ENCODE results near the gene DHRS4L2.
"Not testable (repeated sequence)": the region's sequence is repeated elsewhere in the genome, so short reads cannot be mapped to it uniquely, and the experiment has no call there.

DHRS4L2 gene

DNA sequence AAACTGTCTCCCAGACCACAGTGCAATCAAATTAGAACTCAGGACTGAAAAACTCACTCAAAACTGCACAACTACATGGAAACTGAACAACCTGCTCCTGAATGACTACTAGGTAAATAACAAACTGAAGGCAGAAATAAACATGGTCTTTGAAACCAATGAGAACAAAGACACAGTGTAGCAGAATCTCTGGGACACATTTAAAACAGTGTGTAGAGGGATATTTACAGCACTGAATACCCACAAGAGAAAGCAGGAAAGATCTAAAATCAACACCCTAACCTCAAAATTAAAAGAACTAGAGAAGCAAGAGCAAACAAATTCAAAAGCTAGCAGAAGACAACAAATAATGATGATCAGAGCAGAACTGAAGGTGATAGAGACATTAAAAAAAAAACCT, 14.7 kb upstream of the DHRS4L2 start:
- not testable (repeated sequence) for H3K27ac ChIP-seq (ENCODE audit: low read depth, low read length, severe bottlenecking); H3K36me3 ChIP-seq (ENCODE audit: control insufficient read depth, insufficient read depth, low read length); H3K4me3 ChIP-seq (ENCODE audit: extremely low read depth, insufficient read depth, low read length, poor library complexity, severe bottlenecking); H3K4me1 ChIP-seq (ENCODE audit: control insufficient read depth, insufficient read depth, low read length, poor library complexity, severe bottlenecking); H3K9me3 ChIP-seq (ENCODE audit: control insufficient read depth, low read length)

DNA sequence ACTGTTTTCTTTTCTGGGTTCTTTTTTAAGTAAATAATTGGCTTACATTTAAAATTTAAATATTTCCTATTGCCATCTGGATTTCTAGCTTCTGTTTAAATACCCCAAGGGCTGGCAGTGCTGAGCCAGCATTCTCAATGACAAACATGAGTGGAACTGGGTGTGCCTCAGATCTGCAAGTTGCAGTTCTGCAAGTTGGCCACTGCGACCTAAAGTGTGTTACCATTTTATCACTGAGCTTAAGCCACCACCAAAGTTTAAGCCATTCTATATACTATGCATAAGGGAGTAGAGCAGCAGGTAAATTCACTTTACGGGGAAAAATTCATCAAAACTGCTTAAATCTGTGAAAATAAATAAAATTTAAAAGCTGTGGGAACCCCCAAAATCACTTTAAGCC, 11.5 kb upstream of the DHRS4L2 start:
- H3K36me3 ChIP-seq (ENCODE audit: control insufficient read depth, insufficient read depth, low read length); H3K27ac ChIP-seq (ENCODE audit: low read depth, low read length, severe bottlenecking); H3K9me3 ChIP-seq (ENCODE audit: control insufficient read depth, low read length); H3K4me3 ChIP-seq (ENCODE audit: extremely low read depth, insufficient read depth, low read length, poor library complexity, severe bottlenecking); H3K4me1 ChIP-seq (ENCODE audit: control insufficient read depth, insufficient read depth, low read length, poor library complexity, severe bottlenecking): not testable (repeated sequence)
- WGBS, 2 experiments (ENCODE audit: insufficient coverage in 2 of 2): no CpG with 5 or more reads among the region's 2 CpGs

DNA sequence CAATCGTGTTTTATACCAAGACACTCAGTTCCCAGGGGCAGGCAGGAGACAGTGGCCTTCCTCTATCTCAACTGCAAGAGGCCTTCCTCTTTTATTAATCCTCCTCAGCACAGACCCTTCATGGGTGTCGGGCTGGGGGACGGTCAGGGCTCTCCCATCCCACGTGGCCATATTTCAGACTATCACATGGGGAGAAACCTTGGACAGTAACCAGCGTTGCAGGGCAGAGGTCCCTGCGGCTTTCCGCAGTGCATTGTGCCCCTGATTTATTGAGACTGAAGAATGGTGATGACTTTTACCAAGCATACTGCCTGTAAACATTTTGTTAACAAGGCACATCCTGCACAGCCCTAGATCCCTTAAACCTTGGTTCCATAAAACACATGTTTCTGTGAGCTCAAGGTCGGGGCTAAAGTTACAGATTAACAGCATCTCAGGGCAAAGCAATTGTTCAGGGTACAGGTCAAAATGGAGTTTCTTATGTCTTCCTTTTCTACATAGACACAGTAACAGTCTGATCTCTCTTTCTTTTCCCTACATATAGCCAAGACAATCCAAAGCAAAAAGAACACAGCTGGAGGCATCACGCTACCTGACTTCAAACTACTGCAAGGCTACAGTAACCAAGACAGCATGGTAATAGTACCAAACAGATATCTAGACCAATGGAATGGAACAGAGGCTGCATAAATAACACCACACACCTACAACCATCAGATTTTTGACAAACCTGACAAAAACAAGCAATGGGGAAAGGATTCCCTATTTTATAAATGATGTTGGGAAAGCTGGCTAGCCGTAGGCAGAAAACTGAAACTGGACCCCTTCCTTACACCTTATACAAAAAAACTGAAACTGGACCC, 6.5 kb upstream of the DHRS4L2 start:
- H3K36me3 ChIP-seq (ENCODE audit: control insufficient read depth, insufficient read depth, low read length); H3K9me3 ChIP-seq (ENCODE audit: control insufficient read depth, low read length); H3K4me3 ChIP-seq (ENCODE audit: extremely low read depth, insufficient read depth, low read length, poor library complexity, severe bottlenecking); H3K27ac ChIP-seq (ENCODE audit: low read depth, low read length, severe bottlenecking); H3K4me1 ChIP-seq (ENCODE audit: control insufficient read depth, insufficient read depth, low read length, poor library complexity, severe bottlenecking): not testable (repeated sequence)
- WGBS, 2 experiments (ENCODE audit: insufficient coverage in 2 of 2): 79 to 82% methylated on average over 4 to 5 of the region's 10 CpGs

DNA sequence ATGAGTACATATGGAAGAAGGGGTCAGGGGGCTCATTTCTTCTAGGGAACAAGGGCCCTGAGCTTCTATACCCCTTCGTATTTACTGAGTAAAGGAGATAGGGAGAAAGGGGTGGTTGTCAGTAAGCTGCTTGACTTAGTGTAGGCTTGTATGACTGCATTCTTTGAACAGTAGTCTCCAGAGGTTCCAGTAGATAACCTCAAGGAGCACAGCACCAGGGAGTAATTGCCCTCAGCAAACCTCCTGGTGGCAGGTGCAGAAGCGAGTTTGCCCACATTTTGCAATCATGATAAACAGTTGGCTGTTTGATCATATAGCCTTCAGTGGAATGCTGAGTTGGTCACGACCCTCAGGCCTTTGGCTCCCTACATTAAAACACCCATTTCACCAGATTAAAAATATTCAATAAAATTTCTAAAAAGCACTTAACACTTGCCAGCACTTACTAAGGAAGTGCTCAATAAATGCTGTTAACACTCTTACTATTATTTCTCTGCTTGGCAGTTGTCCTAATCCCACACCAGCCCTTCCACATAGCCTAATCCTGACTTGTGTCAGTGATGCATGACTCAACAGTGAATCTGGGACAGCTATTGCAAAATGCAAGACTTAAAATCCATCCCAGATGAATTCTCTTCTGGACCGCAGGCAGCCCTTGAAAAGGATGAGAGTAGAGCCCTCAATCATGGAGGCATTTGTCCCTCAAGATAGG, 3.7 kb upstream of the DHRS4L2 start:
- WGBS, 2 experiments (ENCODE audit: insufficient coverage in 2 of 2): 91 to 93% methylated on average over 4 of the region's 4 CpGs
- H3K4me1 ChIP-seq (ENCODE audit: control insufficient read depth, insufficient read depth, low read length, poor library complexity, severe bottlenecking): no peaks in the 10 kb centered on the region
- H3K36me3 ChIP-seq (ENCODE audit: control insufficient read depth, insufficient read depth, low read length): no peaks in the 10 kb centered on the region
- no peaks in the 10 kb centered on the region for H3K9me3 ChIP-seq (ENCODE audit: control insufficient read depth, low read length)
- H3K27ac ChIP-seq (ENCODE audit: low read depth, low read length, severe bottlenecking): no peak overlapping the region
- H3K4me3 ChIP-seq (ENCODE audit: extremely low read depth, insufficient read depth, low read length, poor library complexity, severe bottlenecking): no peak overlapping the region

DNA sequence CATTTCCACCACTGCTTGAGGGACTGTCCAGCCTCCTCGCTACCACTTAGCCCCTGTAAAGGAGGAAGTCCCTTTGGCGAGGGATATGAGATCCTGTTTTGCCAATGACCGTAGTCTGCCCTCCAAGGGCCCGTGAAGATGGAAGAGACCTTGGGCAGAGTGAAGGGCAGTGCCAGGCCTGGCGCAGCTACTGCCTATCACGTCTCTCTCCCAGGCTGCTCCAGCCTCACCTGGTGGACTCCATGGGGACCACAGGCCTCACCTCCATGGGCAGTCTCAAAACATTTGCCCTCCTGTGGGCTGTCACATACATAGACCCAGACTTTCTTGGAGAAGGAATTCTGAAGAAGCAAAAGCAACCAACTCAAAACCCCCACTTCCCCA, 514 bp upstream of the DHRS4L2 start:
- not testable (repeated sequence) for H3K27ac ChIP-seq (ENCODE audit: low read depth, low read length, severe bottlenecking); H3K36me3 ChIP-seq (ENCODE audit: control insufficient read depth, insufficient read depth, low read length); H3K9me3 ChIP-seq (ENCODE audit: control insufficient read depth, low read length); H3K4me3 ChIP-seq (ENCODE audit: extremely low read depth, insufficient read depth, low read length, poor library complexity, severe bottlenecking); H3K4me1 ChIP-seq (ENCODE audit: control insufficient read depth, insufficient read depth, low read length, poor library complexity, severe bottlenecking)
- 98 to 100% methylated on average over 4 of the region's 6 CpGs for WGBS, 2 experiments (ENCODE audit: insufficient coverage in 2 of 2)

DNA sequence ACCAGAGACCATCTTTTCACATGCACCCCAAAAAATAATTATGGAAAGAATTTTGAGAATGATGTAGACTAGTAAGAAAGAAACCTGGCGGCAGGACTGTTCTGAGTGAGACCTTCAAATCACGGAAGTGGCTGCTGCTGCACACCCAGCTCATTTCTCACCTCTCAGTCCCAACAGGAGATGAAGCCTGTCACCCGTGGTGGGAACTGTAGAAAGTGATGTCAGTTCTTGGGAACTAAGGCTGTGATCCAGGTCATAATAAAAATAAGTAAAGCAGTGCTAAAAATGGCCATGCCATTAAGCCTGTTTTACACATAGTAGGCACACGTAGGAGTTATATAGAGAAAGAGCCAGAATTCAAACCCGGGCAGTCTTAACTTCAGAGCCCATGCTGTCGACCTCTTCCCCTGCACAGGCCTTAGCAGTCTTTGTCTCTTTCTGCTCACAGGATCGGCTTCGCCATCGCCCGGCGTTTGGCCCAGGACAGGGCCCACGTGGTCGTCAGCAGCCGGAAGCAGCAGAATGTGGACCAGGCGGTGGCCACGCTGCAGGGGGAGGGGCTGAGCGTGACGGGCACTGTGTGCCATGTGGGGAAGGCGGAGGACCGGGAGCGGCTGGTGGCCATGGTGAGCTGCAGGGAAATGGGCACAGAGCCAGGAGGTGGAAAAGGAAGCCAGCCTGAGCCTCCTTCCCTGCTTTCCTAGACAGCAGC, 1.2 kb downstream of the DHRS4L2 start:
- not testable (repeated sequence) for H3K4me1 ChIP-seq (ENCODE audit: control insufficient read depth, insufficient read depth, low read length, poor library complexity, severe bottlenecking); H3K4me3 ChIP-seq (ENCODE audit: extremely low read depth, insufficient read depth, low read length, poor library complexity, severe bottlenecking); H3K36me3 ChIP-seq (ENCODE audit: control insufficient read depth, insufficient read depth, low read length); H3K27ac ChIP-seq (ENCODE audit: low read depth, low read length, severe bottlenecking); H3K9me3 ChIP-seq (ENCODE audit: control insufficient read depth, low read length)
- WGBS, 2 experiments (ENCODE audit: insufficient coverage in 2 of 2): 93 to 97% methylated on average over 7 to 13 of the region's 21 CpGs

DNA sequence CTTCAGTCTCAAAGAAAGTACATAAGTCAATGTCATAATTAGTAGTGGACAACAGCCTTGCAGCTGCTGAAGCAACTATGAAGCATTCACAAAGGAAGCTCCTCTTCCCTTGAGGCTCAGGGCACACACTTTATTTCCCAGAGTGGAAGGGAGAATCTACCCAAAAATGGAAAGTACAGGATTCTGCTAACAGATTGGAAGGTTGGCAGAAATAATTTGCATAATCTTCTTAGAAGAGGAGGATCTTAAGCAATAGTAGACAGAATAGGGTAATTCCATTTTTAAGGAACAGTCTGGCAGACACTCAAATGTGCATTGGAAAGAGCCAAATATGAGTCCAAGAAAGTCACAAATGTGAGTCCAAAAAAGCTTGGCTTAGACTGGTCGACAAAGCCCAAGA, 2.2 kb downstream of the DHRS4L2 start:
- not testable (repeated sequence) for H3K4me1 ChIP-seq (ENCODE audit: control insufficient read depth, insufficient read depth, low read length, poor library complexity, severe bottlenecking); H3K9me3 ChIP-seq (ENCODE audit: control insufficient read depth, low read length); H3K36me3 ChIP-seq (ENCODE audit: control insufficient read depth, insufficient read depth, low read length); H3K27ac ChIP-seq (ENCODE audit: low read depth, low read length, severe bottlenecking); H3K4me3 ChIP-seq (ENCODE audit: extremely low read depth, insufficient read depth, low read length, poor library complexity, severe bottlenecking)
- WGBS, 2 experiments (ENCODE audit: insufficient coverage in 2 of 2): 100% methylated on average over 1 of the region's 1 CpG

DNA sequence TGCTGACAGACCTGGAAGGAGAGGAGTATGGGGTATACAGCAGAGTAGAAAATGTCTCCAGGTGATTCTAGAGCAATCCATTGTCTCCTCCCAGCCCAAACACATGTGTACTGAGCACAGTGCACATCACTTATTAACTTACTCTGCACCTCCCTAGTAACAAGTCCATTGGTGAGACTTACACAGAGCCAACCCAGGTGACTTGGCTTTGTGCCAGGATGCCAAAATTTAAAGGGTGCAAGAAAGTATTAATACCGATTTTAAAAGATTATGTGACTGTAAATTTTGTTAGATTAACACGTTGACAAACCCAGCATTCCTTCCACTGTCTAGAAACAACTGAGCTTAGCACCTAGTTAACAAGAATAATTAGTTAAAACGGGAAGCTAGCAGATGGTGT, 4.3 kb downstream of the DHRS4L2 start:
- not testable (repeated sequence) for H3K9me3 ChIP-seq (ENCODE audit: control insufficient read depth, low read length); H3K36me3 ChIP-seq (ENCODE audit: control insufficient read depth, insufficient read depth, low read length); H3K4me3 ChIP-seq (ENCODE audit: extremely low read depth, insufficient read depth, low read length, poor library complexity, severe bottlenecking); H3K4me1 ChIP-seq (ENCODE audit: control insufficient read depth, insufficient read depth, low read length, poor library complexity, severe bottlenecking); H3K27ac ChIP-seq (ENCODE audit: low read depth, low read length, severe bottlenecking)
- WGBS, 2 experiments (ENCODE audit: insufficient coverage in 2 of 2): no CpG with 5 or more reads among the region's 3 CpGs

DNA sequence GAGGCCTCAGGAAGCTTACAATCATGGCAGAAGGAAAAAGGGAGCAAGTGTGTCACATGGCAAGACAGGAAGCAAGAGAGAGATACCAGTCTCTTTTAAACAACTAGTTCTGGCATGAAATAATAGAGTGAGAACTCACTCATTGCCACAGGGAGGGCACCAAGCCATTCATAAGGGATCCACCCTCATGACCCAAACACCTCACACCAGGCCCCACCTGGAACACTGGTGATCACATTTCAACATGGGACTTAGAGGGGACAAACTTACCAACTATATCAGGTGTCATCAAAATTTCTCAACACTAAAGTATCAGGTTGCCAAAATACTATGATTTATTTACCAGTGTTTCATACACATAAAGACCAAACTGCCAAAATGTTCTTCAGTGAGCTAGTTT, 7.3 kb downstream of the DHRS4L2 start:
- not testable (repeated sequence) for H3K27ac ChIP-seq (ENCODE audit: low read depth, low read length, severe bottlenecking); H3K9me3 ChIP-seq (ENCODE audit: control insufficient read depth, low read length); H3K4me1 ChIP-seq (ENCODE audit: control insufficient read depth, insufficient read depth, low read length, poor library complexity, severe bottlenecking); H3K4me3 ChIP-seq (ENCODE audit: extremely low read depth, insufficient read depth, low read length, poor library complexity, severe bottlenecking); H3K36me3 ChIP-seq (ENCODE audit: control insufficient read depth, insufficient read depth, low read length)

DNA sequence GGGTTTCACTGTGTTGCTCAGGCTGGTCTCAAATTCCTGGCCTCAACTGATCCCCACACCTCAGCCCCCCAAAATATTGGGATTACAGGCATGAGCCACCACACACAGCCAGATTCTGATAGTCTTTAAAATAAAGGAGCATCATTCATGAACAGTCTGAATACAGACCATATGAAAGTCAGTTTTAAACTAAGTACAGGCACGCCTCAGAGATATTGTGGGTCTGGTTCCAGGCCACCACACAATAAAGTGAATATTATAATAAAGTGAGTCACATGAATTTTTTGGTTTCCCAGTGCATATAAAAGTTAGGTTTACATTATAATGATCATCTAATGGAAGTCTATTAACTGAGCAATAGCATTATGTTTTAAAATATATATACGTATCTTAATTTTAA, 8.1 kb downstream of the DHRS4L2 start:
- not testable (repeated sequence) for H3K4me3 ChIP-seq (ENCODE audit: extremely low read depth, insufficient read depth, low read length, poor library complexity, severe bottlenecking); H3K4me1 ChIP-seq (ENCODE audit: control insufficient read depth, insufficient read depth, low read length, poor library complexity, severe bottlenecking); H3K27ac ChIP-seq (ENCODE audit: low read depth, low read length, severe bottlenecking); H3K36me3 ChIP-seq (ENCODE audit: control insufficient read depth, insufficient read depth, low read length); H3K9me3 ChIP-seq (ENCODE audit: control insufficient read depth, low read length)
- WGBS, 2 experiments (ENCODE audit: insufficient coverage in 2 of 2): no CpG with 5 or more reads among the region's 2 CpGs

DNA sequence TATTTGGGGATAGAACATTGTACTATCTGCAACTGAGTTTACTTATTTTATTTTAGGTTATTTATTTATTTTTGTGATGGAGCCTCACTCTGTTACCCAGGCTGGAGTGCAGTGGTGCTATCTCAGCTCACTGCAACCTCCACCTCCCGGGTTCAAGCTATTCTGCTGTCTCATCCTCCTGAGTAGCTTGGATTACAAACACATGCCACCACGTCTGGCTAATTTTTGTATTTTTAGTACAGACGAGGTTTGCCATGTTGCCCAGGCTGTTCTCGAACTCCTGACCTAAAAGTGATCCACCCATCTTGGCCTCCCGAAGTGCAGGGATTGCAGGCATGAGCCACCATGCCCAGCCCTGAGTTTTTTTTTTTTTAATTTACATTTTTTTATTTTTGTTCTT, 10.9 kb downstream of the DHRS4L2 start:
- not testable (repeated sequence) for H3K4me3 ChIP-seq (ENCODE audit: extremely low read depth, insufficient read depth, low read length, poor library complexity, severe bottlenecking); H3K27ac ChIP-seq (ENCODE audit: low read depth, low read length, severe bottlenecking); H3K4me1 ChIP-seq (ENCODE audit: control insufficient read depth, insufficient read depth, low read length, poor library complexity, severe bottlenecking); H3K36me3 ChIP-seq (ENCODE audit: control insufficient read depth, insufficient read depth, low read length); H3K9me3 ChIP-seq (ENCODE audit: control insufficient read depth, low read length)
- no CpG with 5 or more reads among the region's 5 CpGs for WGBS, 2 experiments (ENCODE audit: insufficient coverage in 2 of 2)

All from mesodermal cell (in vitro differentiated cells).